ENCODE measurements around the gene ANK3.

Gene ANK3

DNA sequence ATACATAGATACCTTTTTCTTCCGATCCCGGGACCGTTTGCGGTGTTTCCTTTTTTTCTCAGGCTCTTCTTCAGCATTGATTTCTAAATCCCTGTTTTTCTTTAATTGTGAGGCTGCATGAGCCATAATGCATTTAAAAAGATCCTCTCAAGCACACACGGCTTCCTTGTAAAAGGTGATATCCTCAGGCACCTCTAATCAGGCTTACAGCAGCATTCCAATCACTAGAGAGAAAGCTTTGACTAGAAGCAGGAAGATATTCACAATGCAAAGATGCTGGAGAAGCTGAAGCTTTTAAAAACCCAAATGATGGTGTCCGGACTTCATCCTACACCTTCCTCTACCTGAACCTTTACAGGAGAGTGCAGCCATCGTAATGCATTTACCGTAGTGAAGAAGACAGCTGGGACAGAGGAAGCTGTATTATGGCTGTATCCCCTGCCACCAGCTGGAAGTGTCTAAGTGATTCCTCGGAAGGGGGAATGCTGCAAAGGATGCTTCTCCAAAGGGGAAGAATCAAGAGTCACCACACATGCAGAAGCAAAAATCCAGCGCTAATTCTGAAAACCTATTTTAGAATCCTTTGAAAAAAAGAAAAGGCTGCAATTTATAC is at the start of gene ANK3:
ANK3 (minus strand) TSS at position 463 of the 613 bp plus-strand sequence; CDS start at position 126, 337 bp downstream.
- no peak for DNase-seq

DNA sequence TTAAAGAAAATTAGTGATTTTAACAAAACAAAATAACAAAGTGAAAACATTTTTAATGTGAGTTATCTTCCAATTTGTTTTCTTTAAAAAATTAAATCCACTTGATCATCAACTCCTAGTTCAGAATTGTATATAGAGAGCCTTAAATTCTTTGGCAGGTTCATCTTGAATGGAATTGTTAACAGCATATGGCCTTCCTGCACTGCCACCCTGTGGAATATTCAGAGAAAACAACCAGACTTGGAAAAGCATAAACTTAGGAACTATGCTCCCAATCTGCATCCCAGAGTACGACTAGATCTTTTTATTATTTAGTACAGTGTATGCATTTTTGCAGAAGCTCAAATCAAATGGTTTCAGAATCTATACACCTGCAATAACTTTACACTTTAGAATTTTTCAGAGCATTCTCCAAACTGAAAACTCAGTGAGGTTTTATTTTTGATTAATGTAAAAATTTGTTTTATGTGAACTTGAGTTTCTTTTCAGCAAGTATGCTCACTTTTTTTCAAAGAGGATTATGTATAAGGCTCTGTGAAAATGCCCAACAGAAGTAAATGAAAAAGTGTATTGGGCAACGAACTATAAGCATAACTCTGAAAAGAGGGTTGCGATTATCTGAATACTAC is 44.9 kb upstream of the ANK3 start:
- no peak for DNase-seq

DNA sequence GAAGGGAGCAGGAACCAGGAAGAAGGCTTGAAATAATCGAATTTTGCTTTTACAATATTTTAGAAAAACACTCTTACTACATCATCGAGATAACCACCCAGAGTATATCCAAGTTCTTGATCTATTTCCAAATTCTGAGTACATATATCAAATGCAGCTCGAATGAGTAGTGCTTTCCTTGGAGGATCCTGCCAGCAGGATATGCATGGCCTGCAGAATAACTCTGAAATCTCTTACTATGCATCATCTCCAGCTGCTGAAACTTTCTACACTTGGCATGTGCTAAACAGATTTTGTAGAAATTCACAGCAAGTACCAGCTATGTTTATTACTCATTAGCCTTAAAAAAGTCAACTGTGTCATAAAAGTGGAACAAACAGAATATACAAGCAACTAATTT is 44.0 kb upstream of the ANK3 start:
- DNase-seq = no peak

DNA sequence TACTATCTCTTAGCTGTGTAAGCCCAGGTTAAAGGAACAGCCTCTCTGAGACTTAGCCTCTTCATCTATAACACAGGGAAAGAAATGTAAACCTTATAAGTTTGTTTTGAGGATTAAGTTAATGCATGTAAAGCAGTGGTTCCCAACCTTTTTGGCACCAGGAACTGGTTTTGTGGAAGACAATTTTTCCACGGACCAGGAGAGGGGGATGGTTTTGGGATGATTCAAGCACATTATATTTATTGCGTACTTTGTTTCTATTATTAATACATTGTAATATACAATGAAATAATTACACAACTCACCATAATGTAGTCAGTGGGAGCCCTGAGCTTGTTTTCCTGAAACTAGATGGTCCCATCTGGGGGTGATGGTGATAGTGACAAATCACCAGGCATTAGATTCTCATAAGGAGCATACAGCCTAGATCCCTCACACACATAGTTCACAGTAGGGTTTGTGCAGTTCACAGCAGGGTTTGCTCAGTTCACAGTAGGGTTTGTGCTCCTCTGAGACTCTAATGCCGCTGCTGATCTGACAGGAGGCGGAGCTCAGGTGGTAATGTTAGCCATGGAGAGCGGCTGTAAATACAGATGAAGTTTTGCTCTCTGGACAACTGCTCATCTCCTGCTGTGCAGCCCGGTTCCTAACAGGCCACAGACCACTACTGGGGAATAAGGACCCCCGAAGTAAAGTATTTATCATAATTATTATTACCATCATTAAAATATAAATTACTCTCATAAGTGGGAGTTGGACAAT is 41.3 kb upstream of the ANK3 start:
- DNase-seq = no peak

DNA sequence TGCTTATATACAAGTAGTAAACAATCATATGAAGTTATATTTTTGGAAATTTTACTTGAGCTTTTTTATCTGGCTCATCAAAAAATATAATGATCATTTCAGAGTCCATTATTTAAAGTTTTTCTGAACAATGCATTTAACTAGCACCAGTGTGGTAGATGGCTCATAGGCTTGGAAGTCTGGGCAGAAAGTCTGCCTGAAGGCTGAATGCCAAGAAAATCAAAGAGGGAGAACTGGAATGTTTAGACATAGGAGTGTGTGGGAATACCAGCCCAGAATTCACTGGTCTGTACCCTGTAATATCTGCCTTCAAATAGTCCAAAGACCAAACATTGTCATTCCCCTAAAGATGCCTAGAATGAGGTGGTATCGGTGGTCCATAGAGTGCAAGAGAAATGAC is 40.3 kb upstream of the ANK3 start:
- DNase-seq = no peak

DNA sequence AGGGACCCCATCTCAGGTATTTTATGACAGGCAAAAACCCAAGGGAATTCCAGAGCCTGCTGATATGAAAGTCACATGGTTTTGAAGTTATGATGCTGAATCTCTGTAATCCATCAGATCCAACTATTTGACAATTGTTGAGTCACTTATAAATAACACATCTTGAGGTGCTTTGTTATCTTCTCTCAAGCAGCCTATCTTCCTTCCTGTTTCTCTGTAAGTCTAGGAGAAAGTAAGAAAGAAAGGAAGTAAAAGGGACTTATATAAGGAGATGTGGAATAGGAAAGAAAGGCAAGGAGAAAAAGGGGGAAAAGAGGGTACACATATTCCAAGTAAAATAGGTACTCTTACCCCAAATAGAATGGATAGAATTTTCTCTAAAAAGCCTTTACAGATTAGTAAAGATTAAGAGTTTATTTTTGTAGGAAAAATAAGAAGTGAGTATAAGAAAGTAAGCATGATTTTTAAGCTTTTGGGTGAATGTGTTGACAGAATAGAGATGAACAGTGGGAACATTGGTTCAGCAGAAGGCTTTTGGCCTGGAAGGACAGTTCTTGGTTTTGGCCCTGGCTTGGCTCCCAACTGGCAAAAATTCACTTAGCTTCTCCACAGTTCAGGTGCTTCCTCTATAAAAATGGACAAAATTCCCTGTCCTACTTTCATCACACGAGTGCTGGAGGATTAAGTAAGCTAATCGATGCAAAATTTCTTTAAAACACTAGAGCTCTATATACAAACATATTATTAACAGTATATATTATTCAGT is 39.6 kb upstream of the ANK3 start:
- no peak for DNase-seq

DNA sequence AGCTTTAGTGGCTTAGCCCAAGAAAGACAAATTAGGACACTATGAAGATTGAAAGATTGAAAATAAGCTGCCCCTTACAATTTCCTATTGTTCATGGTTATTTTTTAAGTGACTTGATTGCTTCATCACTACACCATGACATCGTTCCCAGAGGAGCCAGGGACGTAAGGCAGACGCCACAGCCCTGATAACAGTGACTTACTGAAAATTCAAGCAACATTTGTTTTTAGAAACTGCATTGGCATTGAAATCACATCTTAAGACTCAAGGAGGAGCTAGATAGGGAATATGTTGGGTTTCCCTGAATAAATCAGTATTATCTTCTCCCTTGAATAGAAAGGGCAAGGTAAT is 38.7 kb upstream of the ANK3 start:
- no peak for DNase-seq

DNA sequence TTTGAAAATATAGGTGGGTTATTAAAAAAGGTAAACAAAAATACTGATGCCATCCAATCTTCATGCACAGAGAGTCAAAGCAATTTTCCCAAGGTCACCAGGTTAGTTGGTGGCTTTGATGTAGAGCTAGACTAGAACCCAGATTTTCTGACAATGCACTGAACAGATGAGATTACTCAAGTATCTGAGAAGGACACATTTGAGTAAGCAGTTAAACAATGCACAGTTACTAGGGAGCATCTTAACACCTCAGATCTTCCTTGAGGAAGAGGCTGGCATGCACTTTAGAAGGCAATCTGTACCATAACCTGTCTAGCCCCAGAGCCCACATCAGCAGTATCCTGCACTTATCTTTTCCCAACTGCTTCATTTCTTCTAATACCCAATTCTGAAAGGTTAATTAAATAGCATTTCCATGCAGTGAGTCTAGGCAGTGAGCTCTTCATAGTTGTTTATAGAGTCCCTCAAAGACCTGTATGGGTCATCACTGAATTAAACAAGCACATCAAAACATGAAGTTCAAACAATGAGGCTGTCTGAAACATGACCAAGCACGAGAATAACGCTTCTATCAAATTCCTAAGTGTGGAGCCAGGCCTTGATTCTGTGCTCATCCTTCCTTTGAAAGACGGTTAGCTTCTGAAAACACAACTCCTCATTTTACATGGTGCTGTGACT is 38.2 kb upstream of the ANK3 start:
- DNase-seq = no peak

DNA sequence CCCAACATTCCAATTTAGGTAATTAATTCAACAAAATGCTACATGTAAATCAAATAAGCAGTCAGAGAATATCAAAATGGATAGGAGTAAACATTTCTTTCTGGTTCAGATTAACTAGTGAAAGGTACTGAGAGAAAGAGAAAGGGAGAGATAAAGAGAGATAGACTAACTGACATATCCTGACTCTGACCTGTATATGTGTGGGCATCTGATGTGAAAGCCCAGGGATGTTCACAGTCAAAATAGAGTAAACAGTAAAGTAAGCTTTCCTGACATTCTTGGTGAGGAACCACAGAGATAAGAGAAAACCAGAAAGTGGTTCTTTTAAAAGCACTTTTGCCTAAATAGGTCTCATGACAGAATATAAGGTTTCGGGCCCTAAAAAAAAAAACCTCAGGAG is 37.5 kb upstream of the ANK3 start:
- no peak for DNase-seq

DNA sequence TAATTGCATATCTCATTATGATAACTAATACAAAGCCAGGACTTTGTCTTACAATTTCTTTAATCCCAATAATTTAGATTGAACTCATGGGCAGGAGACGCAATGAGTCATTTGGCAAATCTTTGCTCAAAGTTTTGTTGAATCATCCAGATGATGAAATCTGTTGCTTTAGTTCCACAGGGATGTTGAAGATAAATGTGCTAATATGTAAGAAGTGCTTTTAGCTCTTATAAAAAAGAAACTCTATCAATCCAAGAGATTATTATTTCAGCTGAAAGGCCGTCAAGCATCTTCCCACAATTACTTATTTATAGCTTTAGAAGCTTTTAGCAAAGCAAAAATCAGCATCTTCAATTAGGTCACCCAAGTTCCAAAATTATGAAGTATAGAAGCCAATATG is 36.8 kb upstream of the ANK3 start:
- DNase-seq = no peak

DNA sequence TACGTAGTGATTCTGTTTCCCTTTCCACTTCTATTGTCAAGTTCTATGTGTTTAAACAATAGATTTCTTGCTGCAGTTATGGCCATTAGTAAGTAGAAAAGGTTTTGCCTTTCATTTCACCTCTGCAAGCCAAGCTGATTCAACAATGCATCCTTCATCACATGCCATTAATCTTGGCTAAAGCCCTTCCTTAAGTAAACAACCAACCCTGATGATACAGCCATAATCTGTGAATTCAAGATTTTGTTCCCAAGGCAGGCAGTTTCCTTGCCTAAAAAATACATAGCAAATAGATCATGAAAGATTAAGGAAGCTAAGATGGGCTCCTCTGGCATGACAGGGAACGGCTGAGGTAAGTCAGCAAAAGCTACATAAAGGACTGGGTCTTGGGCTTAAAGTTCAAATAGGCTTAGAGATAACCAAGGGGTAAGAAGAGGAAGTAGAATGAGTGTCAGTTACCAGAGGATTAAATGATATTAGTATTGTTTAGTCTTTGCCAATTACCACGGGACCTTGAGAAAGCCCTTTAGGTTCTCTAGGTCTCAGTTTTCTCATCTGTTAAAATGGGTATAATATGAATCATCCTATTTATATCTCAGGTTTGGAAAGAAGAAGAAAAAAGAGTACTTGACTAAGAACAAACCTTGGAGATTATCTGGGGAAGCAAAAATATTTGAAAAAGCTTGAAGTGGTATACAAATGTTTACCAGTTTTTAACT is 35.9 kb upstream of the ANK3 start:
- DNase-seq = no peak

DNA sequence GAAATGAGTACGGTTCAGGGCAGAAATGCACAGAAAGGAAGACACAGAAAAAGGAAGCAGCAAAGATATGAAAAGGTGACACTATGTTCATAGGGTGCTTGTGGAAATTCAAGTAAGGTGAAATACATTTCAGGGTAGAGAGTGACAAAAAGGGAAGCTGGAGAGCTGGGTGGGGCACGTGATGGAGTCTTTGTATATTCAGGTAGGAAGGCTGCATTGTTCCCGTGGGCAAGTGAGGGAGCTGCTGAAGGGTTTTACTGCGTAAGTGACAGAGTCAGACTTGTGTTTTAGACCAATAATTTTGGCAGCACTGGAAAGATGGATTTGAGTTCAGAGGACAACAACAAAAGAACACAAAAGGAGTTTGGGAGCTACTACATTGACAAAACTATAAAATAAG is 35.3 kb upstream of the ANK3 start:
- no peak for DNase-seq

DNA sequence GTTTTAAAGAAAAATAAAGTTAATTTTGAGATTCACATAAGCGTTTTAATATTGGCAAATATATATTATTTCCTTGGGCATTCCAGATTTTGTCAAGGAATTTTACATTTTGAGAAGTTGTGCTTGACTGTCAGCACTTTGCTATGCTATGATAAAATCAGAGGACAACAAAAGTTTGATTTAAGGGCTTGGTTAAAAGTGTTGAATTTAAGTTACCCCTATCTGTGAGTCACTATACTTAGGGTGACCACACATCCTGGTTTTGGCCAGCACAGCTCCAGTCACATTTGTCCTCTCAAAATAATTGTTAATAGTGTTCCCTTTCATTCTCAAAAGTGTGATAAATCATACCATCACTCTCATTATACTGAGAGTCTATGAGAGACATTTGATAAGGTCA is 34.2 kb upstream of the ANK3 start:
- DNase-seq = no peak

DNA sequence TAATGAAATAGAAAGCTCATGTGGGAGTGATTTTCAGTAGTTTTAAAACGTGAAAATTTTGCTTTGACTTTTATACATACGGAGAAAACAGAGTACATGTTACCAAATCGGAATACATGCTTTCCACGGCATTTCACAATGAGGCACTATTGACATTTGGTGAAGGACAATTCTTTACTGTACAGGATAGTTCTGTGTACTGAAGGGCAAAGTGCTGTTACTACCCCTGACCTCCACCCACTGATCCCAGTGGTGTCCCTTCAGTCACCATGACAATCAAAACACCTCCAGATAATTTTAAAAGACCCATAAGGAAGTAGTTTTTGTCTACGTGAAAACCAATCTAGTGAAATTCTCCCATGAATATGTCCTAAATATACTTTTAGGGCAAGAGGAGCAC is 33.1 kb upstream of the ANK3 start:
- DNase-seq = no peak

DNA sequence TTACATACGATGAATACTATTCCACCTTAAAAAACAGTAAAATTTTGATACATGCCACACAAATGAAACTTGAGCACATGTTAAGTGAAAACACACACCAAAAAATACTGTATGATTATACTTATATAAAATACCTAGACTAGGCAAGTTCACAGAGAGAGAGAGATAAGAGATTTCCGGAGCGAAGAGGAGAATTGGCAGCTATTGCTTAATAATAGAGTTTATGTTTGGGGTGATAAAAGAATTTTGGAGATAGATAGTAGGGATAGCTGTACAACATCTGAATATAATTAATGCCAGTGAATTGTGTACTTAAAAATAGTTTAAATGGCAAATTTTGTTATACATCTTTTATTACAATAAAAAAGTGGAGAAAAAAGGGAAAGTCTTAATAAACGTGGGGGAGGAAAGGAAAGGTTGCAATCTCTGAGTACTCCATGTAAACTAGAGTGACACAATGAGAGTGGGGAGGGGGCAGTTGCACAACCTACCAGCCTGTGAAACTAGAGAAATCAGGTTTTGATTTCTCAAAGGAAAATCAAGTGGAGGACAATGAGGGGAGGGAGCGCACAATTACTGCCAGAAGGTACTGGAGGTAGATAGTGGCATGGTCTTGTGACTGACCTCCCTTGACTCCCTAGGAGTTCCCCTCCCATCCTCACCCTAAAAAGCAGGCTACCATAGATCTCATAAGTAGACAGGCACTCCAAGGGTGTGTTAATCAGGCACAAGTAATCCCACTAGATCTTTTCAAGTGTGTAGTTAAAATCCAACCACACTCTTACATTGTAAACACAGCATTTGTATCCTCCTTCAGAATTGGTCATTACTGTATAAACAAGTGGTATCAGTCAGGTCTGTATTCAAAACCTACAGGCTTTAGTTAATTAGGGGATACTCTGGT is 31.6 kb upstream of the ANK3 start:
- no peak for DNase-seq

DNA sequence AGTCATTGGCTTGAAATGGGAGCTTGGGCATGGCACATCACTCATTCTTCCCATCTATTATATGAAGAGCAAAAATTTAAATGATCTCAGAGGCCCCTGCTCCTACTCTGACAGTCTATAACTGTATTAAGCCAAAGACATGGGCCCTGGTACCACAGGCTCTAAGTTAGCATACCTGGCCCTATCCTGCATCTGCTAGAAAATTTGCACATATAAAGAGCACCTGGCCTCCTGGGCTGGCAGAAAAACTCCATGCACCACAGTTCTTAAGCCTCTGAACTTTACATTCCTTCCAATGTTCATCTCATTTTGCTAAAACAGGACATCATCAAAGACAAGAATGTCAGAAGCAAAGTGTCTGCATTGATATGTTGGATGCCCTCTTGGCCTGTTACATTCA is 29.6 kb upstream of the ANK3 start:
- no peak for DNase-seq

DNA sequence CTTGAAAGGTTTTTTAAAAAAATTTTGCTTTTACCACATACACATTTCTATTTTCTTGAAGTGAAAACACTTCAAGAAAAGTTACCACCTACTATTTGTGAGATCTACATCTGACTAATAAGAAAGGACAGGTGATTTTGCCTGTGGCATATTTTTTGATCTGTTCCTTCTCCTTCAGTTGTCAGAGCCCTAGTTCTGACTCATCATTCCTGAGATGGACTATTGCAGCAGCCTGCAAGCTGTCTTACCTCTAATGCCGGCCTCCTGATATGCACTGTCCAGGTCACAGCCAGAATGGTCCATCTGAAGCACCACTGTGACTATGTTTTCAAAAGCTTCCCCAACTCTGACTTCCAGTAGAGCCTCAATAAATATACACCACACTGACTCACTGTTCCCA is 28.2 kb upstream of the ANK3 start:
- DNase-seq = no peak

DNA sequence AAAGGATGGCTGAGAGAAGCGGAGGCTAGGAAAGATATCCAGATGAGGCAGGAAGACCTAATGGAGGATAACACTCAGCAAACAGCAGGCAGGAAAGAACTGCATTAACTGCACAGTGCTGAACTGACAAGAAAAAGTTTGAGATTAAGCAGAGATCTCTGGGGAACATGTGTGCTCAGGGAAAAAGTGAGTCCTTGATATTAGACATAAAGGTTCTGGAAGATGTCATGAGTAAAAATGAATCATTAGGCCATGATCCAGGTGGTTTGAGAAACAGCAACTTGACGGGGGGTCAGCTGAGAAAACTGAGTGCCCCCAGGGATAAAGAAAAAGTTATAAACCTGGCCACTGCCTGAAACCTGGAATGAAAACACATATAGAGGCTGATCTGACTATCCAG is 27.3 kb upstream of the ANK3 start:
- DNase-seq = no peak

DNA sequence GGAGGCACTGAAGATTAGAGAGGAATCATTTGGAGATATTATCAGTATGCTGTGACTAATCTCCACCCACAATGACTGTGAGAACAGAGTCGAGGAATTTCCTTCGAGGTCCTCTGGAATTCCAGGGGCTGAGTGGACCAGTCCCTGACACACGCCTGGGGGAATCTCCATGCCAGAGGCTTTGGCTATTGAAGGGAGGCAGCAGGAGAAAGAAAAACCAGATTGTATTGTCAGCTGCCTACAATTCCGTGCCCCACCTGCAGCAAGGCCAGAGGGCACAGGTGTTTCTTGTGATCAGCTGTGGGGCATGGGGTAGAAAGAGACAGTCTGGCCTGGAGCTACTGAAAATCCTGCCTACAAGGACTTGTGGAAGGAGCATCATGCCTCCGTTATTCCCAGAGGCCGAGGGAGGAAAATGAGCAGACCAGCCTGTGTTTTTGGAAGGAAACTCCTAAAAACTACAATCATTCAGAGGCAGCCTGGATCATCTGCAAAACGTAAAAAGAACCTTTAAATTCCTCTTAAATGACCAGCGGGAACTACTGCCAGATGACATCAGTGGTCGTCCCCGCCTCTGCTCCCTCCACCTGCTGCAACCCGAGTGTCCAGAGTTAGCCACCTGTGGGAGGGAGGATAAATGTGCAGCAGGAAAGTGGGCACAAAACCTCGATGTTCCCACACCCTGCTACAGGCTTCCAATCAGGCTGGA is 25.4 kb upstream of the ANK3 start:
- DNase-seq = no peak

DNA sequence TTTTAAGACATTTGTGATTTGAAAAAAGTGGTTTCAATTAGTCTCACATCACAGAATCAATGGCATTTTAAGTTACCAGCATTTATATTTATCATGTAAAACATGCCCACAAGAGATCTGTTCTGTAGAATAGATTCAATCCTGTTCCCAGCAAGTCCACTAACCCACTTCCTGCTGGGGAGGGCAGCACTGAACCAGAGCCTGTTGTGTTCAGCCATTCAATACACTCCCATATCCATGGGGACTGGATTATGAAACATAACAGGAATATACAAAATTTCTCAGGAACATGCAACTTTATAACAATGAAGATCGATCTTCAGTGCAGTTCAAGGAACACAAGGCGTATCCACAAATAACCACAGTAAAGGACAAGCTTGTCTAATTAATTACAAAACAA is 24.4 kb upstream of the ANK3 start:
- no peak for DNase-seq
